Measurements from ENCODE around the gene HSPBAP1.

DNA sequence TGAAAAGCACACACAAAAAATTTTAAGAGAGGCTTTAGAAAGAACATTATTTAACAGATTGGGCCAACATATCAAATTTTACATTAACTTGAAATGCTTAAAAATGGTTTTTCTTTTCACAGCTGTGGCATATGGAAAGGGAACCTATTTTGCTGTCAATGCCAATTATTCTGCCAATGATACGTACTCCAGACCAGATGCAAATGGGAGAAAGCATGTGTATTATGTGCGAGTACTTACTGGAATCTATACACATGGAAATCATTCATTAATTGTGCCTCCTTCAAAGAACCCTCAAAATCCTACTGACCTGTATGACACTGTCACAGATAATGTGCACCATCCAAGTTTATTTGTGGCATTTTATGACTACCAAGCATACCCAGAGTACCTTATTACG is 65.4 kb downstream of the HSPBAP1 start:
- TF ChIP-seq TAF1 (IDR thresholded peaks at IDR 0.05; ENCODE audit: borderline replicate concordance, low read depth, low read length): no peak
- no peak for TF ChIP-seq POLR2A (IDR thresholded peaks at IDR 0.05; ENCODE audit: low read depth, low read length)
- no peak for TF ChIP-seq POLR2AphosphoS5 (IDR thresholded peaks at IDR 0.05; ENCODE audit: low read depth, low read length)
